Stimulated activated CD8-positive, alpha-beta memory T cell treated with anti-CD3 and anti-CD28 coated beads, Interleukin-7, amount 100 ng/mL, for 48 hours (primary cell): ENCODE results near the gene RASGRP1.
A peak's percentile ranks its signal among the peaks of the same experiment; 100 is the strongest.

ENCODE experiments used
- DNase-seq, 2 donors: peaks; one replicate each; pipeline ENCODE4 v3.0.0-alpha.2; 2020; ENCODE audit warnings: low read depth in 1 of 2; ENCODE audit errors: extremely low read depth in 1 of 2

RASGRP1 gene

DNA sequence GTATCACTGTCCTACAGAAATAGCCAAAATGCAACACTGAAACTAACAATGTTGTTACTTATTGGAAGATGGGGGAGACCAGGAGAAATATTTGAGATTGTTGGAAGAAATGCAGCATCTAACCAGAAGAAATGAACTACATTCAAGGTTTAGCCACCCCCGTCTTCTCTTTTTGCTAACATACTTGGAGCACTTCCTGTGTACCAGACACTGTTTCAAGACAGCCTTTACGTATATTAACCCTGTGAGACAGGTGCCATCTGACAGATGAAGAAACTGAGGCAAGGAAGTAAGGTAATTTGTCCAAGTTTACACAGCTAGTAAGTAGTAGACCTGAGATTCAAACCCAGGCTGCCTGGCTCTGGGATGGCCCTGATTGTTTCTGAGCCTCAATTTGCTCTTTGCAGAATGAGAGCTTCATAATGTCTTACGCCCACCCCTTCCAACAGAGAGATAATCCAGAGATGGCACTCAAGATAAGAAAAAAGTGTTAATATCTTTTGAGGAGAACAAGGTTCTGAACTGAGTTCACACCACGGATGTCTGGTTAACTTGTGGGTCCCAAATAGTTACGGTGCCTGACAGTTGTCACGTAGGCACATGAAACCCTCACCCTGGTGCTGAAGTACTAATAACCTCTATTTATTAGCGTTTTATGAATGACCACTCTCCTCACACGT is 26.1 kb downstream of the RASGRP1 start:
- DNase-seq, result no peak

DNA sequence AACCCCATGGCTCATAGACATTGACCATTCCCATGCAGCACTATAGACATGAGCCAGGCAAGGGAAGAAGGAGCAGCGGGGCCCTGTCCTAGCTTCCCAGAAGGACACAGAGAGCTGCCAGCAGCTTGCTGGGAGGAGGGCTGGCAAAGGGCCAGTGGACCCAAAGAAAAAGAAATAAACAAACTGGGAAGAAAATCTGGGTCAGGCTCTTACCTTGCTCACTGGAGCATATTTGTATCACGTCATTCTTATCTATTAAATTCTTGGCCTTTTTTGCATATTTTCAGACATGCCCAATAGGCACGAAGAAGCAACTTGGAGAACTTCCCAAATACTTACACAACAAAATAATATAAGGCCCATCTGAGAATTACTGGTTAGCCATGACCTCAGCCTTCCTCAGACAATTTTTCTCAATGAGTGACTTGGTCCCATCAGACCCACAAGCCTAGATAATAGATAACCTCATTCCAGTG is 28.4 kb downstream of the RASGRP1 start:
- no peak for DNase-seq

DNA sequence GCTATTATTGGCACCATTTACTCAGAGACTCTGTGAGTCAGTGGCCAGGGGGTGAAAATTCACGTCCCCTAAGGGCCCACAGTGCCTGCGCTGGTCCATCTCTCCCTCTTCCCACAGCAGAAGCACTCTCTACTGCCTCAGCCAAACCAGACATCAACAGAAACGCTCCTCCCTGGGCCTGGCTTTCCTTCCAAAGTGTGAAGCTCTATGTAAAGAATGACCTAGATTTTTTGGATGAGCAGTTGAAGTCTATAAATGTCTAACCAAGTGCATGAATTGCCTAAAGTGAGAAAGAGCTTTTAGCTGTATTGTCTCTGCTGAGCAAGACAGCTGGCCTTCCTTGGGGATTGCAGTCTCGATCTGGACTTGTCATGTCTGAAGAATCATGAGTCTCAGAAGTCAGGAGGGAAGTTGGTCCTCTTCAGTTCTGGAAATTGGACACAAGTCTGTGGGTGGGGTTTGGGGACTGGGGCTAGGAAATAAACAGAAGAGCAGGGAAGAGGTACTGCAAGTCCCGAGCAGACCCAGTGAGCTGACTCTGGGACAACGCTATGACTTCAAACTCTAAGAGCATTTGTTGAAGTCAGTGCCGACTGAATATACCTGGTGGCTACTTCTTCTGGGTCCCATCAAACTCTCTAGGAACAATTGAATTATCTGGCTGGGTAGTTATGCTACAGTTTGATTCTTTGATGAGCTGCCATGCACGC is 29.0 kb downstream of the RASGRP1 start:
- DNase-seq, result no peak

DNA sequence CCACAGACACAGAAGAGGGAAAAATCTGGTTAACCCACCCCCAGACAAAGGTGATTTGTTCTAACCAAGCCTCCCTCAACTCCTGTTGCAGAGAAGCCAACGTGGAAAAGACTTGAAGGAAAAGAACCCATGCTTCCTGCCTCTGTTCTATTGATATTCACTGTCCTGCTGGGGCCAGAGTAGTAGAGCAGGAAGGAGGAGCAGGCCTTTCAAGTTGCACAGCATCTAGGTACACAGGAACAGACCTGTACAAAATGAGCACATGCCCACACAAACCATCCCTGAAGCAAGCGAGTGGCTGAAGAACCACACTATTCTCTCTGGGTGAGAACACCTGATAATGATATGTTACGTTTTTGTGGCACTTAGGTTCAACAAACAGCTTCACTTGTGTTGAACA is 29.9 kb downstream of the RASGRP1 start:
- DNase-seq, result no peak

DNA sequence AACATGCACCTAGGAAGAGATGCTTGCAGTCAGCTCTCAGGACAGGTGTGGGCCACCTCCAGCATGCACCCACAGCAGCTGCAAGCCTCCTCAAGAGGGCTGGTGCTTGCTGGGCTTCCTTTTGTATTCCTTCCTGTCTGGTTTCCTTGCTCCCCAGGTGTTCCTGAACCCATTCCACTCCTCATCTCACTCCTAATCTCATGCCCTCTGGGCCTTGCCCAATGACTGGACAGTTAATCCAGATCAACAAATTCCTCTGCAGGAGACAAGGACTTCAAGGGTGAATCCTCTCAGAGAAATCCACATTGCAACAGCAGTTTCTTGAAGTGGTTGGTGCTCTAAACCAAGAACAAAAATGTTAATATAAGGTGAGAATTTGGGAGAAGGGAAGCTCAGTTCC is 30.7 kb downstream of the RASGRP1 start:
- no peak for DNase-seq

DNA sequence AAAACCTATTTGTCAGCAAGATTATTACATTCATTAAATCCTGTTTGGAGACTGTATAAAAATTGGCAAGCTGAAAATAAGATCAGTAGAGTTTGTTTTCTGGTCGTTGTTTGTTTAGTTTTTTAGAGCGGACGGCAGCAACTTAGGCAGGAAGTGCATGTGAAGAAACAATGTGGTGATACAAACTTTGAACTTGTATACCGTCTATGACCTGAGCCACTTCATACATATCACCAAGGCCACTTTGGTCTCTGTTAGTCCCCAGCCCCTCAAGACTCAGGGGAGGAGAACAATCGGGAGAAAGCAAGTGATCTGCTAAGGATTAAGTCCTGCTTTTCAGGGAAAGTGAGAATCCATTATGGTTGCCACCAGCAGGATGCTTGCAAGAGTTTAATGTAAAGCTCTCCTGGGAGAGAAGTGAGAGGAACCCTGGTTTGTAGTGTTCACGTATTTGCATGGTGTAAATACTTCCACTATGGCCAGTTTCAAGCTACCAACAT is 31.1 kb downstream of the RASGRP1 start:
- DNase-seq, result no peak

DNA sequence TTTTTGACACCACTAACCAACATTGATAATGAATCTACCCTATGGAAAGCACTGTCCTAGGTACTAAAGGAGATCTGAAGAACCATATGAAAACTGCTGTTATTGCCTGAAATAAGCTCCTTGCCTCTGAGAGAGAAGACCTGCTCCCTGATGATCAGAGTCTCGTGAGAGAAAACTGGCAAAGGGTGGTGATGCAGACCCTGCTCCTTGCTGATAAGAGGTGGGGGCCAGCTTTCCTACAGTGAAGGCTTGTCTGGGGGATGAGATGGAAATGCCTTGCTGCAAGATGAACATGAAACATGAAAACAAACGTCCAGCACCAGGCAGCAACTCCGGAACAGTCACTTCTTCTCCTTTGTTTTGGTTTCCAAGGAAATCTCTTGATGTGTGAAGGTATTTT is 31.9 kb downstream of the RASGRP1 start:
- no peak for DNase-seq

DNA sequence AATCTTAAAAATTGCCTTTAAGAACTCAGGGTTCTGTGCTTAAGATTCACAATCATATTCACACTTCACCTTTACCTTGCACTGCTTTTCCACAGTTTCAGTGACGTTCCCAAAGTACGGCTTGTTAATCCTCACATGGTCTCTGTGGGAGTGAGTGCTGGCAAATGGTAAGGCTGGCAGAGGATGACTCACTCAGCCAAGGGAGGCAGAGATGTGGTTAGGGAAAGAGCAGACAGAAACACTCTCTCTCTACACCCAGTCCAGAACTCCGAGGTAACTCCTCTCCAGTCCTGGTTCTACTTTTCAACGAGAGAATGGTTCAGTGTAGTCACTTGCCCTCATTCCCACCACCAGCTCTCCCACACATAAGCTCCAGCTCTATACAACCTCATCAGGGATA is 33.1 kb downstream of the RASGRP1 start:
- no peak for DNase-seq

DNA sequence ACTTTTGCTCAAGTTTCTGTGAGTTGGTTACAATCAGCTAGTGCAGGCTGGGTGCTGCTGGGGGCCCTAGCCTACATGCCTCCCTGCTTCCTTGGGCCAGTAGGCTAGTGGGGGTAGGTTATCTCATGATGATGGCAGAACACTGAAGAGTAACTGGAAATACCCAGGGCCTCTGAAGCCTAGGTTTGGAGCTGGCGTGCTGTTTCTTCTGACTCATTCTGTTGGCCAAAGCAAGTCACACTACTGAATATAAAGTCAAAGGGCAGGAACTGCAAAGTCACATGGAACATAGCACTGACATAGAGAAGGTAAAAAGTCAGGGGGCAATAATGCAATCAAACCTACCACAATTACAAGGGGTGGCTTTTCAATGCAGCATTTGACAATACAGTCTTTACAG is 34.5 kb downstream of the RASGRP1 start:
- peak in 1 of 2 donors; percentile 25 for DNase-seq

DNA sequence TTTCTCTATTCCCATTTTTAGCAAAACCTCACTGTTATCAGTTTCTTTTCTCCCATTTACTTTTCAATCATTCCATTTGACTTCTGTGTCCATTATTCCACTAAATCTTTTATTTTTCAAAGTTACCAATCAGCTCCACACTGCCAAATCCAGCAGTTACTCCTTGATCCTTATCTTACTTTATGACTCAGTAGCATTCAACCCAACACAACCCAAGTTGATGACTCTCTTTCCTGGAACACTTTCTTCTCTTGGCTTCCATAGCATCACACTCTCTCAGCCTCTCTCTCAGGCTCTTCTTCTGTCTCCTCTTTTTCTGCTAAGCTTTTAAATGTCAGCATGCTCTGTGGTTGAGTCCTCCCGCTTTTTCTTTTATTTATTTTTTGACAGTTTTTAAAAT is 36.3 kb downstream of the RASGRP1 start:
- no peak for DNase-seq

DNA sequence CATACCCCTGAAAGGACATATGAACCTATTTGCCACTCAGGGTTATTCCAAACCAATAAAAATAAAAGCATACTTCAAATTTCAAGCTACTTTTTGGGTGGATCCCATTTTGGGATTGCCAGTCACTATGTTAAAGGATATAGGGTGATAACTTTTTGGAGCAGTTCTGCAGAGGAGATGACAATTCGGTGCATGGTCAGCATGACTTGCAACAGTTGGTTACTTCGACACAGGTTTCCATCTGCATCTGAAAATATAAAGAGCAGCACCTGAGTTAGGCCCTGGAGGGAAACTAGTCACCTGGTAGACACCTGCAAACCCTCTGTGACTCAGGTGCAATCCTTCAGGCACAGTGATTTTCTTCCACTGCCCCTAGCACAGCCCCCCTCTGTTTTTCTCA is 38.5 kb downstream of the RASGRP1 start:
- DNase-seq, result no peak

DNA sequence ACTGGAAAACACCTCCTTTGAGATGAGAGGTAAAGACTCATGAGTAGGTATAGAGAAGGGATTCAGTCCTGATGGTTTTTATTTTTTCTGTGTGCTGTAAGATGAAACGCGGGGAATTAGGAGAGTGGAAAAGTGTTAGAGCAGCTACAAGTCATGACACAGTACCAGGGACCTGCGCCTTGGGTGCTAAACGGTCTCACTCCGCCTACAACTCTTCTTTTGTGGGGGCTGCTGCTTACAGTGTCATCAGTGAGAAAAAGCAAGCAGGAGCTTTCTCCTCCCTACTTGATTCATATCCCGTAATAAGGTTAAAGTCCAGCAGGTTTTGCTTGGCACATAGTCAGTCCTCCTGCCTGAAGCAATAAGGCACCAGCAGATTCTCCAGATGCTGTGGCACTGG is 39.1 kb downstream of the RASGRP1 start:
- DNase-seq, result no peak

DNA sequence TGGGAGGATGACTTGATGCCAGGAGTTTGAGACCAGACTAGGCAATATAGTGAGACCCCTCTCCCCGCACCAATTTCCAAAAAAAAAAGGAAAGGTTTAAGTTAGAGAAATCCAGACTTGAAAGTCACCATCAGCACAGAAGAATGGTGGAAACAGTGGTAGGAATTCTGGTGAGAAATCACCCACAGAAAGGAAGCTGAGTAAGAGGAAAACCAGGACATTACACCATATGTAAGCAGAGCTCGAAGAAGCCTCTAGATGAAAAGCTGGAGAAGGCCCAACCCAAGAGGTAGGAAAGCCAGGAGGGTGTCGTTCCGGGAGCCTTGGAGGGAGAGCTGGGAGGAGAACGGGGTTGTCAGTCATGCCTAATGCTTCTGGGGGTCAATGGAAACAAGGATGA is 40.5 kb downstream of the RASGRP1 start:
- DNase-seq, result no peak

DNA sequence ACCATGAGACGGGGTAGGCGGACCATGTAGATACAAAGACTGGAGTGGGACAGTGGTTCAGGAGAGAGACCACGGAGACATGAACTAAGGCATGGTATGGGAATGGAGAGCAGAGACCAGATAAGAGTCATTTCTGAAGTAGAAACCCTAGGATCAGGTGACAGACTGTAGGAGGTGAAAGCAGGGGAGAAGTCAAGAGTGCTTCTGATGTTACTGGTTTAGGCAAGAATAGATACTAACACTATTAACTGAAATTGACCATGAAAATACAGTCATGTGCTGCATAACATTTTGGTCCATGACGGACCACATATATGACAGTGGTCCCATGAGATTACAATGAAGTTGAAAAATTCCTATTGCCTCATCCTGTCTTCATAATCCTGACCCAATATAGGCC is 41.7 kb downstream of the RASGRP1 start:
- no peak for DNase-seq

DNA sequence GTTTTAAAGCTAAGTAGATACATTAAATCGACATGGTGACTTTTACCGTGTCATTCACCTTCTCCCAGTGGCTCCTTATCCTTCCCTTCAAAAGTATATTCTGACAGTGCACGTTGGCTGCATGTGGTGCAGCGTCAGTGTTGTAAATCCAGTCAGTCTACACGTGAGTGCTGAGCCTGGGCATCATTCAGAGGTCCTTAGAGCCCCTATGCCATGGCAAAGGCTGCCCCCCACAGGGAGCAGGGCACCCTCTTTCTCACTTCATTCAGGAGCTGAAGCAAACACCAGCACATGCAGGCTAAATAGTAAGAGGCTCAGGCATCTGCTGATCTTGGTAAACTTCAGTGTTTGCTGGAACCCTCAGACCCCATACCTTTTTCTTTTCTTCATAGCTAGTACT is 43.3 kb downstream of the RASGRP1 start:
- no peak for DNase-seq

DNA sequence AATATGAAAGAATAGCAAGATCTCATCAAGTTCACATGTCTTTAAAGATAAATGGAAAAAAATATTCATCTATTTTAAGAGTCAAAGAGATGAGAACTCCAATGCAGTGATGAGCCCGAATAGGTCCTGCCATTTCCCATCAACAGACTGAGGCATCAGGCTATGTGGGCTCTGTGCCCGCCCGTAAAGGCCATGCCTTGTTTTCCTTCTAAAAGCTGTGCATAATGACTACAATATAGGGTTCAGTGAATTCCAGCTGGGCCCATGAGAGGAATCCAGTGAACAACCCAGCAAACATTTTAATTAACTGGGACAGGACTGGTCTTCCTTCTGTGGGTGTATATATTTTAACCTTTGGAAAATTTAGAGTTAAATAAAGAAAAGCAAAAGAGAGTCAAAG is 44.6 kb downstream of the RASGRP1 start:
- no peak for DNase-seq

DNA sequence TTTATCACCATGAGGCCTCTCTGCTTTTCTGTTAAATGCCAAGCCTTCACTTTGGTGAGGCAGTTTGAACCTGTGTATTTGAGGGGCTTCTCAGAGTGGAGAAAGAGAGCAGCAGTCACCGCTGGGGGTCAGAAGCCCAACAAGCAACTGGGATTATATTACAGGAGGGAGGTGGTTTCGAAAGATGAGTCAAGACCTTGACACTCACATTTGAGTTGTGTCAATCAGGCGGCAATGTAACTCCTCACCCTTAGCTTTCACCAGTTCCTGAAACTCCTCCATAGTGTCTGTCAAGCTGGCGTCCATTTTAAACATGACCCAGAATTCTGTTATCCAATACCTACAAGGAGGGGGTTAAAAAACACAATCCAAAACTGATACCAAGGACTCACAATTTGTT is 46.5 kb downstream of the RASGRP1 start:
- no peak for DNase-seq

DNA sequence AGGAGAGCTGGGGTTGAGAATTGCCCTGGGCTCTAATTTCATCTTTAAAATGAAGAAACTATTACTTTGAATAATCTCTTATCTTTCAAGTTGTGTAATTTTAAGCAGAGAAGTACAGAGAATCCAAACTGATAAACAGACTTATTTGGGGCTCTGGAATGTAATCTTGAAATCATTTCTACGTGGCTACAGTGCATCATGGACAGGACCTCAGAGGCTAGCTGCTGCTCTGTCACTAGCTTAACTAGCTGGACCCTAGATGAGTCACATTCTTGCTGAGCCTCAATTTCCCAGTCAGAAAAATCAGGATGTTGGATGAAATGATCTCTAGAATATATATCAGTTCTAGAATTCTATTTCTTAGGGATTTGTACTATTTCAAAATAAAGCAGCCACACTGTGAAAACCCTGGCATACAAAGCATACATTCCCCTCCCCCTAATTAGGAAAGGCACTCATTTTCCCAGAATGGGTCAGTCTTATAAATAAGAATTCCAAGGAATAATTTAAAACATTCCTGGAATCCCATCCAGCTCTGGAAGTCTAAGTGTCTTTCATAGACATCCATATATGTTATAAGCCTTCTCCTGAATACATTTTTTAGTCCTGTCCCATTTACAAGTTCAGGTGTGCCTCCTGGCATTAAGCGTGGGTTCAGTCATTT is 47.2 kb downstream of the RASGRP1 start:
- DNase-seq, result no peak

DNA sequence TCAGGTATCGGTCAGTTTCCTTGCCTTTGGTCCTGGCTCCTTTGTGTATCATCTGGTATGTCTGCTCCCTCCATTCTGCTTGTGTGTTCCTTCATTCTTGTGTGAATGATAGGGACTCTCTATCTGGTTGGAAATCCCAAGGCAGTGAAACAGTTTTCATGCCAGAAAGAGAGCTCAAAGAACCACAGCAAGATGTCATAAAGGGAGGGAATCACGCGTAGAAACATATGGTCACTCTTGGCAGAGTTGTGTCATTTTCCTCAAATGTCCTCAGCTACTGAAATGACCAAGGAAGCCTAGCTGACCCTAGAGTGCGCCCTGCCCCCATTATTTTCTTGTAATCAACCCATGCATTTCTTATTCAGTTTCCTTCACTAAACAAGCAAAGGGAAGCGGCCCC is 48.0 kb downstream of the RASGRP1 start:
- no peak for DNase-seq

DNA sequence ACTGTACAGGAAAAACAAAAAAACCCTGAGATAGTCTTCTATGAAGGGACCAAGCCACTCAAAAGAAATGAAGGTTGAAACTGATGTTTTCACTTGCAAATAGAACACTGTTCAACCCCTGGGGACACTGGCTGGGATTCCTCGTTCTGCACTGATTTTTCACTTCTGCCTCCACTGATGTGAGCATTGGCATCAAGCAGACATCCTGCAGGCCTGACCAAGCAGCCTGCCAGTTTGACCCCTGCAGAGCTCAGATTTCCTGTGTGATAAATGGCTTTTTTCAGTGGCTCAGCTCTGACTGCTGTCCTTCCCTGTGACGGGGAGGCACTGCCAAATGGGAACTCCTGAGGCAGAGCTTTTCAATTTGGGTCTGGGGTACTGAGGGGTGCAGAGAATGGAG is 50.0 kb downstream of the RASGRP1 start:
- no peak for DNase-seq

DNA sequence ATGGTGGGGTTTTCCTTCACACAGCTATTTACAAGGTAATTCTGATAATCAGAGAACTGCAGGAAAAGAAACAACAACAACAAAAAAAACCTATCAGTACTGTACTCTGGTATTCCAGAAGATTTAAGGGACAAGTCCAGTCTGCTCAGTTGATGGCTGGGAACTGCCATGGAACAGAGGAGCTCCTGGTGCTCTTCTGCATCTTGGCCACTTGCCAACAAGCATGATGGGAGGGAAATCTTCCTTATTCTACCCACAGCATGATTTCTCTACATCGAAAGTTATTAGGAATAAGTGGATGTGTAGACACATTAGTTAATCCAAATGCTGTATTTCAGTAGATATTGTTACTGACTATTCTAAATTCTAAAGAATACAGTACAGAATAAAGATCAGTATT is 51.7 kb downstream of the RASGRP1 start:
- DNase-seq, result no peak

DNA sequence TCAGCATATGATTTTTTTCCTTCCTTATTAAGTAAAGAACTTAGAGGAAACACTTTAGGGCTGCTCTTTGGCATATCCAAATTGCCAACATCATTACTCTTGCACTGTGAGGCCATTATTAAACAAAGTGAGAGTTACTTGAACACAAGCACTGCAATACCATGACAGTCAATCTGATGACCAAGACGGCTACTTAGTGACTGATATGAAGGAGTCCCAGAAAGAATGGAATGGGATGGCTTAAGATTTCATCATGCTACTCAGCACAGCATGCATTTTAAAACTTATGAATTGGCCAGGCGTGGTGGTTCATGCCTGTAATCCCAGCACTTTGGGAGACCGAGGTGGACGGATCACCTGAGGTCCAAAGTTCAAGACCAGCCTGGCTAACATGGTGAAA is 55.5 kb downstream of the RASGRP1 start:
- DNase-seq, result no peak
